A549 (cell line): ENCODE measurements around the gene SHC1. TPM values are rescaled to one million over a fixed set of nuclear protein-coding genes. Genes with fewer than 3 reads are reported as not detected.

Experiments
- ATAC-seq, 2 experiments: fragments of 200-7000 bp in 1 of 2; fragments of >200 bp in 1 of 2; cut with Nextera tagmentation in 1 of 2; cut with Tn5 transposase in 1 of 2; 3 replicates each; pipeline versions ENCODE4 v1.8.0 to v1.9.1; 2018 to 2020; ENCODE audit warnings: mild to moderate bottlenecking in 1 of 2, moderate library complexity in 1 of 2
- CTCF ChIA-PET: fragments of 300-600 bp; sonication (Branson Sonifier 250); formaldehyde crosslinking; extraction: SDS; loops from one replicate; lab custom pipeline; 2021; ENCODE audit warnings: antibody characterized with exemption, inconsistent platforms; lab: Yijun Ruan, JAX
- POLR2A ChIA-PET: fragments of 350-600 bp; formaldehyde crosslinking; extraction: SDS; loops from one replicate; lab custom pipeline; 2021; ENCODE audit warnings: antibody characterized with exemption, inconsistent platforms; lab: Yijun Ruan, JAX
- DNase-seq, 2 experiments: peaks; one replicate each; pipeline versions ENCODE4 v3.0.0 to v3.0.0-alpha.2; 2011 to 2016; ENCODE audit warnings: low read depth in 1 of 2, low spot score in 1 of 2
- FAIRE-seq: peaks from 2 replicates; lab custom pipeline; 2011; peaks lifted over from hg19 to GRCh38; lab: Jason Lieb, UNC
- H3K27ac ChIP-seq, 2 experiments: fragments of >200 bp; sonication (Bioruptor Twin); formaldehyde crosslinking; 3 replicates each; pipeline ENCODE4 v1.5.1; 2016 to 2017
- H3K4me1 ChIP-seq: fragments of >200 bp; sonication (Bioruptor Twin); formaldehyde crosslinking; 3 replicates; pipeline ENCODE4 v1.6.1; 2016
- H3K4me2 ChIP-seq: fragments of >200 bp; sonication (Bioruptor Twin); formaldehyde crosslinking; 3 replicates; pipeline ENCODE4 v1.6.1; 2016
- H3K4me3 ChIP-seq: fragments of >200 bp; sonication (Bioruptor Twin); formaldehyde crosslinking; 3 replicates; pipeline ENCODE4 v1.5.1; 2016
- H3K9me3 ChIP-seq: fragments of >200 bp; sonication (Bioruptor Twin); formaldehyde crosslinking; 3 replicates; pipeline ENCODE4 v1.6.1; 2016
- BHLHE40 ChIP-seq: IDR thresholded peaks from 2 replicates; pipeline ENCODE4 v1.6.1; 2012; ENCODE audit warnings: low read depth, low read length, inconsistent platforms
- CHD2 ChIP-seq: fragments of 150-350 bp; IDR thresholded peaks from 2 replicates; pipeline ENCODE4 v1.6.1; 2014; ENCODE audit warnings: low read length; ENCODE audit not compliant: partially characterized antibody
- GATA3 ChIP-seq: IDR thresholded peaks from 2 replicates; pipeline ENCODE4 v1.6.1; 2012; ENCODE audit warnings: borderline replicate concordance
- HDAC2 ChIP-seq: fragments of 200-600 bp; sonication (generic); IDR thresholded peaks from 2 replicates; pipeline ENCODE4 v1.6.1; 2016
- HOXA7 ChIP-seq: fragments of 250-450 bp; sonication (Bioruptor Pico); IDR thresholded peaks from 2 replicates; pipeline ENCODE4 v1.5.0; 2020; ENCODE audit warnings: mild to moderate bottlenecking, moderate library complexity
- HOXB13 ChIP-seq: fragments of 250-450 bp; sonication (Bioruptor Pico); IDR thresholded peaks from 2 replicates; pipeline ENCODE4 v1.5.0; 2020; ENCODE audit warnings: low read depth, mild to moderate bottlenecking, moderate library complexity
- HOXB5 ChIP-seq: fragments of 250-450 bp; sonication (Bioruptor Pico); IDR thresholded peaks from 2 replicates; pipeline ENCODE4 v1.5.0; 2020; ENCODE audit warnings: mild to moderate bottlenecking, moderate library complexity
- JUN ChIP-seq, 2 experiments: fragments of >200 bp; sonication (Bioruptor Twin); formaldehyde crosslinking; IDR thresholded peaks; 2 replicates in 1 of 2; 3 replicates in 1 of 2; pipeline ENCODE4 v1.6.1; 2016 to 2017
- KDM5A ChIP-seq: fragments of 200-600 bp; sonication (generic); IDR thresholded peaks from 2 replicates; pipeline ENCODE4 v1.6.1; 2016; ENCODE audit warnings: antibody characterized with exemption, mild to moderate bottlenecking
- MAFK ChIP-seq: fragments of 450-650 bp; IDR thresholded peaks from 2 replicates; pipeline ENCODE4 v1.6.1; 2014; ENCODE audit not compliant: partially characterized antibody
- MAZ ChIP-seq: fragments of 150-350 bp; IDR thresholded peaks from 2 replicates; pipeline ENCODE4 v1.6.1; 2014; ENCODE audit warnings: antibody characterized with exemption, low read depth, low read length, borderline replicate concordance
- MYC ChIP-seq: IDR thresholded peaks from 2 replicates; pipeline ENCODE4 v1.6.1; 2012; ENCODE audit warnings: mild to moderate bottlenecking, inconsistent platforms, low read length, improper control_type of control experiment, borderline replicate concordance
- NFE2L2 ChIP-seq: fragments of 150-350 bp; conservative IDR thresholded peaks from 2 replicates; pipeline ENCODE4 v1.6.1; 2014; ENCODE audit warnings: low read length
- NPAS2 ChIP-seq: fragments of 250-450 bp; sonication (Bioruptor Pico); IDR thresholded peaks from 2 replicates; pipeline ENCODE4 v1.8.0; 2022; ENCODE audit warnings: mild to moderate bottlenecking, moderate library complexity, borderline replicate concordance
- NR3C1 ChIP-seq: fragments of >200 bp; sonication (Bioruptor Twin); formaldehyde crosslinking; IDR thresholded peaks from 3 replicates; pipeline ENCODE4 v1.6.1; 2017
- POLR2A ChIP-seq: IDR thresholded peaks from 2 replicates; pipeline ENCODE4 v1.6.1; 2012; ENCODE audit warnings: mild to moderate bottlenecking, low read length
- RAD21 ChIP-seq, 2 experiments: fragments of >200 bp in 1 of 2; sonication (Bioruptor Twin) in 1 of 2; formaldehyde crosslinking in 1 of 2; IDR thresholded peaks in 1 of 2; conservative IDR thresholded peaks in 1 of 2; 2 replicates in 1 of 2; 3 replicates in 1 of 2; pipeline ENCODE4 v1.6.1; 2012 to 2018; ENCODE audit warnings: inconsistent platforms in 1 of 2
- RARB ChIP-seq: fragments of 250-450 bp; sonication (Bioruptor Pico); IDR thresholded peaks from 2 replicates; pipeline ENCODE4 v1.8.0; 2021; ENCODE audit warnings: mild to moderate bottlenecking, moderate library complexity
- RCOR1 ChIP-seq: fragments of 150-350 bp; IDR thresholded peaks from 2 replicates; pipeline ENCODE4 v1.6.1; 2014; ENCODE audit warnings: antibody characterized with exemption, low read length, low read depth
- RFX5 ChIP-seq: fragments of 450-650 bp; IDR thresholded peaks from 2 replicates; pipeline ENCODE4 v1.7.1; 2014; ENCODE audit warnings: antibody characterized with exemption, mild to moderate bottlenecking, moderate library complexity
- RNF2 ChIP-seq: fragments of 200-600 bp; sonication (generic); IDR thresholded peaks from 2 replicates; pipeline ENCODE4 v1.6.1; 2016; ENCODE audit warnings: low read depth, mild to moderate bottlenecking, antibody characterized with exemption, moderate library complexity, borderline replicate concordance
- SREBF2 ChIP-seq: fragments of 450-650 bp; IDR thresholded peaks from 2 replicates; pipeline ENCODE4 v1.6.1; 2014; ENCODE audit warnings: mild to moderate bottlenecking, moderate library complexity
- TFCP2L1 ChIP-seq: fragments of 250-450 bp; sonication (Bioruptor Pico); IDR thresholded peaks from 2 replicates; pipeline ENCODE4 v1.5.0; 2021; ENCODE audit warnings: mild to moderate bottlenecking
- TP53 ChIP-seq: fragments of 250-450 bp; sonication (Bioruptor Pico); IDR thresholded peaks from 2 replicates; pipeline ENCODE4 v1.5.0; 2021; ENCODE audit warnings: mild to moderate bottlenecking, moderate library complexity
- ZC3H11A ChIP-seq: fragments of 450-650 bp; IDR thresholded peaks from 2 replicates; pipeline ENCODE4 v1.6.1; 2014; ENCODE audit warnings: antibody characterized with exemption, mild to moderate bottlenecking
- ZNF302 ChIP-seq: fragments of 250-450 bp; sonication (Bioruptor Pico); IDR thresholded peaks from 2 replicates; pipeline ENCODE4 v1.9.0; 2021; ENCODE audit warnings: inconsistent platforms, mild to moderate bottlenecking, moderate library complexity
- WGBS: methylation state at CpG from one replicate; pipeline ENCODE4 v1.1.6; 2017; ENCODE audit errors: missing lambda C conversion rate; 5-methylcytosine and 5-hydroxymethylcytosine counted together
- polyA plus RNA-seq, 4 experiments: library from polyadenylated mRNA; depleted of rRNA in 3 of 4; stranded (reverse); fragments of >200 nt; fragmentation: RNase III in 1 of 4; extraction: RNeasy Plus Mini Kit Qiagen cat#74134 plus additional on column Dnase treatment in 1 of 4; gene quantifications; 2 replicates in 3 of 4; 3 replicates in 1 of 4; pipeline ENCODE4 v1.2.3, GENCODE V29; 2011 to 2017
- TF ChIP-seq, protein P1 (sequence below): fragments of 250-450 bp; sonication (Bioruptor Pico); IDR thresholded peaks from 2 replicates; pipeline ENCODE4 v1.5.0; 2020; ENCODE audit warnings: low read depth, mild to moderate bottlenecking, moderate library complexity
- TF ChIP-seq, protein P2 (sequence below): fragments of >200 bp; sonication (Bioruptor Twin); formaldehyde crosslinking; IDR thresholded peaks from 3 replicates; pipeline ENCODE4 v1.6.1; 2016
- TF ChIP-seq, protein P3 (sequence below): fragments of 450-650 bp; IDR thresholded peaks from 2 replicates; pipeline ENCODE4 v1.6.1; 2014; ENCODE audit warnings: antibody characterized with exemption
- TF ChIP-seq, protein P4 (sequence below): fragments of 200-600 bp; sonication (generic); IDR thresholded peaks from 2 replicates; pipeline ENCODE4 v1.6.1; 2016; ENCODE audit warnings: antibody characterized with exemption, mild to moderate bottlenecking, moderate library complexity

The SHC1 gene
- polyA plus RNA-seq, 2 of the 4 experiments (the other 2 are of a cell fraction) = 118 to 174 TPM

DNA sequence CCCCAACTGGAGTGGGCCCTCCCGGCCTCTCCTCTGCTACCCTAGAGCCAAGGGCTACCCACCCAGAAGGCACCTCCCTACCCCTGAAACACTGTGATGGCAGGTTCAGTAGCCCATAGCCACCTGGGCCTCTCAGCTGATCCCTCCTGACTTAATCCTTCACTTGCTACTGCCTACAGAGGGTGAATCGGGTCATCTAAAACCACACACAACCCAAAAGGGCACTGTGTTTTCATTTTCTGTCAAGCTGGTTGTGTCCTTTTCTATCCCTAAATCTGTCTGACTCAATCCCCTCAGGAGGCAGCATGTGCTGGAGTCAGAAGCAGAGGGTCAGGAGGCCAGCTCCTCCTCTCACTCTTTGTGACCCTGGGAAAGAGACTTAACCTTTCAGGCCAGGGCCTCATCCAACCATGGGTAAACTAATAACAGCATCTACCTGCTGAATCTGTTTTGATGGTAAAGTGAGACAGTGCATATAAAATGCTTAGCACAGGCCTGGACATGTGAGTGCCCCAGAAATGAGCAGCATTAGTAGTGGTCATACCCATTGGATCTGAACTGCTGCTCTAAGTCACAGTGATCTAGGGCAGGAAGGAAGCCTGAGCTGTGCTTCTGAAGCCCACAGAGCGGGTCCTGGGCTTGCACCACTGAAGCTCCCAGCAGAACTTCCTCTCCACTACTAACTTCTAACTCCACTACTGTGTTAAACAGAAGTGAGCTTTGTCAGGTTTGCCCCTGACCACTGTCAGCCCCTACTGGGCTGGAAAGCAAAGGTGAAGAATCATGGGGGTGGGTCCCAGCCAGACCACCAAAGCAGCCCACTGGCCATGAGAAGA, 45.0 kb downstream of the SHC1 start:
- ATAC-seq = no peak
- Histone ChIP-seq H3K4me3 (no peak overlapping the region), H3K4me2 (no peak overlapping the region), H3K27ac (no peak overlapping the region), H3K4me1 (no peaks in the 10 kb centered on the region), H3K9me3 (no peaks in the 10 kb centered on the region)
- WGBS = 92% methylated on average over 3 of the region's 3 CpGs
- DNase-seq = no peak
- ChIA-PET CTCF (interaction anchor here (0.6 to 2.3 kb wide), 7 partner anchors 9 to 948 kb away, joined by 3 to 10 read pairs (median 4); partner anchors contain the start of gene PMVK), POLR2A (no interaction called here)
- no peak for TF ChIP-seq POLR2A
- no peak for TF ChIP-seq HOXB13 (CRISPR knock-in tag)
- TF ChIP-seq ZNF302 (CRISPR knock-in tag) = no peak
- no peak for TF ChIP-seq MAFK
- TF ChIP-seq, protein P1, sequence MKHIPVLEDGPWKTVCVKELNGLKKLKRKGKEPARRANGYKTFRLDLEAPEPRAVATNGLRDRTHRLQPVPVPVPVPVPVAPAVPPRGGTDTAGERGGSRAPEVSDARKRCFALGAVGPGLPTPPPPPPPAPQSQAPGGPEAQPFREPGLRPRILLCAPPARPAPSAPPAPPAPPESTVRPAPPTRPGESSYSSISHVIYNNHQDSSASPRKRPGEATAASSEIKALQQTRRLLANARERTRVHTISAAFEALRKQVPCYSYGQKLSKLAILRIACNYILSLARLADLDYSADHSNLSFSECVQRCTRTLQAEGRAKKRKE = no peak
- TF ChIP-seq RNF2 = no peak
- no peak for TF ChIP-seq RCOR1
- no peak for TF ChIP-seq SREBF2
- TF ChIP-seq JUN (IDR thresholded peaks at IDR 0.05) = no peak
- TF ChIP-seq RAD21 (conservative IDR thresholded peaks at IDR 0.05 in 1 of 2, IDR thresholded peaks at IDR 0.05 in 1 of 2) = no peak
- TF ChIP-seq, protein P2, sequence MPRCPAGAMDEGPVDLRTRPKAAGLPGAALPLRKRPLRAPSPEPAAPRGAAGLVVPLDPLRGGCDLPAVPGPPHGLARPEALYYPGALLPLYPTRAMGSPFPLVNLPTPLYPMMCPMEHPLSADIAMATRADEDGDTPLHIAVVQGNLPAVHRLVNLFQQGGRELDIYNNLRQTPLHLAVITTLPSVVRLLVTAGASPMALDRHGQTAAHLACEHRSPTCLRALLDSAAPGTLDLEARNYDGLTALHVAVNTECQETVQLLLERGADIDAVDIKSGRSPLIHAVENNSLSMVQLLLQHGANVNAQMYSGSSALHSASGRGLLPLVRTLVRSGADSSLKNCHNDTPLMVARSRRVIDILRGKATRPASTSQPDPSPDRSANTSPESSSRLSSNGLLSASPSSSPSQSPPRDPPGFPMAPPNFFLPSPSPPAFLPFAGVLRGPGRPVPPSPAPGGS = no peak
- TF ChIP-seq TP53 (CRISPR knock-in tag) = no peak
- TF ChIP-seq, protein P3, sequence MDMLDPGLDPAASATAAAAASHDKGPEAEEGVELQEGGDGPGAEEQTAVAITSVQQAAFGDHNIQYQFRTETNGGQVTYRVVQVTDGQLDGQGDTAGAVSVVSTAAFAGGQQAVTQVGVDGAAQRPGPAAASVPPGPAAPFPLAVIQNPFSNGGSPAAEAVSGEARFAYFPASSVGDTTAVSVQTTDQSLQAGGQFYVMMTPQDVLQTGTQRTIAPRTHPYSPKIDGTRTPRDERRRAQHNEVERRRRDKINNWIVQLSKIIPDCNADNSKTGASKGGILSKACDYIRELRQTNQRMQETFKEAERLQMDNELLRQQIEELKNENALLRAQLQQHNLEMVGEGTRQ = no peak
- FAIRE-seq = no peak

DNA sequence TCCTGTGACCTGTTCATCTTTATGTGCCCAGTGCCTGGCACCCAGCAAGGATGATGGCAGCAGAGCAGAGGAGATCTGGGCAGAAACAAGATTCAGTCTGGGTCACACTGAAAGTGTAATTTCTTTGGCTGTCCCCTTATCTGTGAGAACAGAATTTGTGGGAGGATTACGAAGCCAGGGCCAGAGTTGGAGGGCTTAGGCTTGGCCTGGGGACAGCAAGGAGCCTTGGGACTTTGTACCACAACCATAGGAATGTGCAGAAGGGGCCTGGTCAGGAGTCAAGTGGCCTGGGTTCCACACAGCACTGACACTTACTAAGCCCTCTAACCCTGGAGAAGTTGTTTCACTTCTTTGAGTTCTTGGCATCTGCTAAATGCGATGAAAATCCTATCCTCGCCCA, 46.9 kb downstream of the SHC1 start:
- DNase-seq = no peak
- no peaks in the 10 kb centered on the region for H3K4me1 ChIP-seq
- TF ChIP-seq KDM5A (no peak), BHLHE40 (no peak), MAZ (no peak), JUN (IDR thresholded peaks at IDR 0.05) (no peak), RARB (CRISPR knock-in tag) (no peak), HOXA7 (CRISPR knock-in tag) (no peak), GATA3 (no peak), CHD2 (no peak), TFCP2L1 (CRISPR knock-in tag) (no peak), MAFK (no peak), NR3C1 (no peak), NFE2L2 (no peak), HOXB5 (no peak), RFX5 (no peak), SREBF2 (no peak), MYC (no peak), NPAS2 (no peak), HDAC2 (no peak), ZC3H11A (no peak)
- TF ChIP-seq, protein P4, sequence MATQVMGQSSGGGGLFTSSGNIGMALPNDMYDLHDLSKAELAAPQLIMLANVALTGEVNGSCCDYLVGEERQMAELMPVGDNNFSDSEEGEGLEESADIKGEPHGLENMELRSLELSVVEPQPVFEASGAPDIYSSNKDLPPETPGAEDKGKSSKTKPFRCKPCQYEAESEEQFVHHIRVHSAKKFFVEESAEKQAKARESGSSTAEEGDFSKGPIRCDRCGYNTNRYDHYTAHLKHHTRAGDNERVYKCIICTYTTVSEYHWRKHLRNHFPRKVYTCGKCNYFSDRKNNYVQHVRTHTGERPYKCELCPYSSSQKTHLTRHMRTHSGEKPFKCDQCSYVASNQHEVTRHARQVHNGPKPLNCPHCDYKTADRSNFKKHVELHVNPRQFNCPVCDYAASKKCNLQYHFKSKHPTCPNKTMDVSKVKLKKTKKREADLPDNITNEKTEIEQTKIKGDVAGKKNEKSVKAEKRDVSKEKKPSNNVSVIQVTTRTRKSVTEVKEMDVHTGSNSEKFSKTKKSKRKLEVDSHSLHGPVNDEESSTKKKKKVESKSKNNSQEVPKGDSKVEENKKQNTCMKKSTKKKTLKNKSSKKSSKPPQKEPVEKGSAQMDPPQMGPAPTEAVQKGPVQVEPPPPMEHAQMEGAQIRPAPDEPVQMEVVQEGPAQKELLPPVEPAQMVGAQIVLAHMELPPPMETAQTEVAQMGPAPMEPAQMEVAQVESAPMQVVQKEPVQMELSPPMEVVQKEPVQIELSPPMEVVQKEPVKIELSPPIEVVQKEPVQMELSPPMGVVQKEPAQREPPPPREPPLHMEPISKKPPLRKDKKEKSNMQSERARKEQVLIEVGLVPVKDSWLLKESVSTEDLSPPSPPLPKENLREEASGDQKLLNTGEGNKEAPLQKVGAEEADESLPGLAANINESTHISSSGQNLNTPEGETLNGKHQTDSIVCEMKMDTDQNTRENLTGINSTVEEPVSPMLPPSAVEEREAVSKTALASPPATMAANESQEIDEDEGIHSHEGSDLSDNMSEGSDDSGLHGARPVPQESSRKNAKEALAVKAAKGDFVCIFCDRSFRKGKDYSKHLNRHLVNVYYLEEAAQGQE = no peak
- no peak for FAIRE-seq
- no peaks in the 10 kb centered on the region for H3K9me3 ChIP-seq
- 90% methylated on average over 3 of the region's 3 CpGs for WGBS
- no peak overlapping the region for H3K4me3 ChIP-seq
- no peak for ATAC-seq
- H3K4me2 ChIP-seq = no peak overlapping the region
- H3K27ac ChIP-seq = no peak overlapping the region
- ChIA-PET CTCF (interaction anchor here (1.0 to 1.2 kb wide), 3 partner anchors 20 to 364 kb away, joined by 3 read pairs; no protein-coding TSS in a partner anchor), POLR2A (no interaction called here)
